Measurements from ENCODE around the gene DNAH12.

DNA sequence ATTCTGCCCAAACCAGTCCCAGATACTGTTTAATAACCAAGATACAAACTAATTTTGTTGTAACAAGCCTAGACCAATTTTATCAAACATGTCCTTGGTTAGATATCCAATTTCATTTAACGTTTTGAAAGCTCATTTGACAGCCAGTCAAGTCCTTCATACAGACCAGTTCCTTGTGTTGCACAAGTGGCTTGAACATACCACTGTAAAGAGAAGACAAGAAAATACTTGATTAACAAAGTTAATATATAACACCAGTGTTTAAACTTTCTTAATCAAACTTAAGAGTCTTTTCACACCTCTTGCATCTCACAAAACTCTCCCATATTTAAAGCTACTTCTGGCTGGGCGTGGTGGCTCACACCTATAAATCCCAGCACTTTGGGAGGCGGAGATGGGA, 28.0 kb upstream of the DNAH12 start:
- TF ChIP-seq, protein P1, sequence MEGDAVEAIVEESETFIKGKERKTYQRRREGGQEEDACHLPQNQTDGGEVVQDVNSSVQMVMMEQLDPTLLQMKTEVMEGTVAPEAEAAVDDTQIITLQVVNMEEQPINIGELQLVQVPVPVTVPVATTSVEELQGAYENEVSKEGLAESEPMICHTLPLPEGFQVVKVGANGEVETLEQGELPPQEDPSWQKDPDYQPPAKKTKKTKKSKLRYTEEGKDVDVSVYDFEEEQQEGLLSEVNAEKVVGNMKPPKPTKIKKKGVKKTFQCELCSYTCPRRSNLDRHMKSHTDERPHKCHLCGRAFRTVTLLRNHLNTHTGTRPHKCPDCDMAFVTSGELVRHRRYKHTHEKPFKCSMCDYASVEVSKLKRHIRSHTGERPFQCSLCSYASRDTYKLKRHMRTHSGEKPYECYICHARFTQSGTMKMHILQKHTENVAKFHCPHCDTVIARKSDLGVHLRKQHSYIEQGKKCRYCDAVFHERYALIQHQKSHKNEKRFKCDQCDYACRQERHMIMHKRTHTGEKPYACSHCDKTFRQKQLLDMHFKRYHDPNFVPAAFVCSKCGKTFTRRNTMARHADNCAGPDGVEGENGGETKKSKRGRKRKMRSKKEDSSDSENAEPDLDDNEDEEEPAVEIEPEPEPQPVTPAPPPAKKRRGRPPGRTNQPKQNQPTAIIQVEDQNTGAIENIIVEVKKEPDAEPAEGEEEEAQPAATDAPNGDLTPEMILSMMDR (IDR thresholded peaks at IDR 0.05; ENCODE audit: low read length): no peak
- no peak for TF ChIP-seq EZH2 (optimal IDR thresholded peaks at IDR 0.05; ENCODE audit: low read depth, low read length)

Data from MM.1S (cell line).